GM18858 (cell line): ENCODE results near the gene SERPINE2.

Experiments used
- ATAC-seq: cut with Tn5 transposase; IDR thresholded peaks from one replicate; pipeline ENCODE4 v1.9.1; 2021; ENCODE audit not compliant: unreplicated experiment

Gene SERPINE2

DNA sequence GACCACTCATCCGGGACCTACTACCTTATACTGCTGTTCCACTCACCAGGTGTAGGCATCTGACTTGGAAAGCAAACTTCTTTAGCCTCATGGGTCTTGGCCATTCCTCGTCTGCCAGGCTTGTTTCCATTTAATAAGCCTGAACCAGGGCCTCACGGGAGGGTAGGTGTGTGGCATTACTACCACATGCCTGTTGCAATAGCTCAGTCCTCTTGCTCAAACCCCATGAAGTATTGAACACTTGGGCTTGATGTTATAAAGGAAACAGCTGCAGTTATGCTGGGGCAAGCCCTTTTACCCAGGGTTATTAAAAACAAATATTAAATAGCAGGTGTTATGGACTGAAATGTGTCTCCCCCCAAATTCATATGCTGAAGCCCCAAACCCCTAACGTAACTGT, 60.6 kb downstream of the SERPINE2 start:
- ATAC-seq = no peak

GRCh38 chr2:223976635-223977226, 62.4 kb downstream of the SERPINE2 start:
- no peak for ATAC-seq

DNA sequence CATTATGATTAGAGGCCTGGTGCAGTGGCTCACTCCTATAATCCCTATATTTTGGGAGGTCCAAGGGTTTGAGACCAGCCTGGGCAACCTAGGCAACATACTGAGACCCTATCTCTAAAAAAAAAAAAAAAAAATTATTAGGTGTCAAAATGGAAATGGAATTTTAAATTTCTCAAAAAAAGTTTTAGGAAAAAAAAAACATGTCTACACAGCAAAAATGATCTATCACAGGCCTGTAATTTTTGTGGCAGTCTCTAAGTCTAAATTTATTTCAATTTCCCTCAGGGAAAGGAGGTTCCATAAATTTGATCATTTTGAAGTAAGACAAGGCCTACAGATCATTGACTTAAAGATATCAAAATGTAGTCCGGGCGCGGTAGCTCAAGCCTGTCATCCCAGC, 65.5 kb downstream of the SERPINE2 start:
- no peak for ATAC-seq

DNA sequence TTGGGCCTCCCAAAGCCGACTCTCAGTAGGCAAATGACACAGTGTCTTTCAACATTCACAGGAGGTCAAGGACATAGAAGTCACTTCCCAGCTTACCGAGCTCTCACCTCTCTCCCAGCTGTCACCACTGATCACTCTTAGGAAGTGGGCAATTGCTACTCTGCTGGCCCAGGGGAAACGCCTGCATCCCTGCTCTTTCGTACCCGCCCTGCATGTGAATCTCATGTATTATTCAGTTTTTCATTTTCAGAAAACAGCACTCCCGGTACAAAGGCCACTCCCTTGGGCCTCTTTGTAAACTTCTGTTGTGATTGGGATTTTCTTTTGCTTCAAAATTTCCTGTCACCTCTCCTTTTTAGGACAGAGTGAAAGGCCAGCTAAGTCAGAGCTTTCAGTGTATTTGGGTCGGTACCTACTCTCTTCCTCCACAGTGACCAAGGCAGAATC, 66.4 kb downstream of the SERPINE2 start:
- ATAC-seq = no peak

- ATAC-seq = no peak
These were observed 67.4 kb downstream of the SERPINE2 start for GRCh38 chr2:223971731-223972130.

DNA sequence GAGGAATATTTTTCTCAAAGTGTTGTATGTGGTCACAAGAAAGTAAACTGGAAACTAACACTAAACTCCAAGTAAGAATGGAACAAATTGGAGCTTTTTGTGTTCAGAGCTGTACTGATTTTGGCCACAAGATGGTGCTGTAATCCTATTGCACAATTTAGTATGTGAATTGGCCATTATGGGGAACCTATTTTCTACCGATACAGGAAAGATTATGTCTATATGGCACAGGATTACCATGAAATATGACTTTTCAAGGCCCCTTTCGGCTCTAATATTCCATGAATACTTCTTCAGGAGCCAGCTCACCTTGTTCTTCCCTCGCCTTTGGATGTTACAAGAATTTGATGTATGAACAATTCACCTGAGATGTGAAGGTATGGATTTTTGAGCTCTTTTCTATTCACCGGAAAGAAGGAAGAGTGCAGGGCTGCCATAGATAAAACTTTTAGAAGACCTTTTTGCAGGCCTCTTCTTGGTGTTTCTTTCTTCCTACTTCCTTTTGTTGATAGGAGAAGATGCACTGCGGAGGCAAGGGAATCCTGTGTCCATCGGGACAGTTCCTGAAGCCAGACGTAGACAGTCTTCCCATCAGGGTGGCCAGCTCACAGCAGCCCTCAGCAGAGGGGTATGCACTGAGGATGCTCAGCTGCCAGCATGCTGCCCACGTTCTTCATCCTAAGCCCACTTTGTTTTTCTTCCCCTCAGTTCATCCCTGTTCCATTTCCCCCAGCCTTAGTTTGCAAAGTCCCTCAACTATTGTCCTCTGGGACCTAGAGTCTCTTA, 68.5 kb downstream of the SERPINE2 start:
- ATAC-seq = peak; percentile 56

GRCh38 chr2:223969856-223970255, 69.2 kb downstream of the SERPINE2 start:
- no peak for ATAC-seq

DNA sequence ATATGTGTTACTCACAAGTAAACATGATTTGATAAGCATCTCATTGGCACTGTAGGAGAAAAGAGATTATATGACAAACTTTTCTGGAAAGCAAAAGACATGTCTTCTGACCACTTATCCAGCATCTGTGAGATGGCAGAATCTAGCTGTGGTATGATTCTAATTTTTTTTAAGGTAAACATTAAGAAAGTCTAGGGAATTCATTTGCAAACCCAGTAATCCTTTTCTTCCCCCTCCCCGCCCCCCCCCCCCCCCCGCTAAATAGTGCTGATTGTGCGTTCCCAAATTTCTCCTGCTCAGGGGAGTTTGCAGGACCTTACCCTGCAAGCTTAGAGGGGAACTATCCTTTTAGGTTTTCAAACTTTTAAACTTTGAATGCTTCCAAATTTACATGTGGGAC, 69.8 kb downstream of the SERPINE2 start:
- ATAC-seq = no peak

- ATAC-seq = no peak
These were observed 71.1 kb downstream of the SERPINE2 start for GRCh38 chr2:223967981-223968380.

DNA sequence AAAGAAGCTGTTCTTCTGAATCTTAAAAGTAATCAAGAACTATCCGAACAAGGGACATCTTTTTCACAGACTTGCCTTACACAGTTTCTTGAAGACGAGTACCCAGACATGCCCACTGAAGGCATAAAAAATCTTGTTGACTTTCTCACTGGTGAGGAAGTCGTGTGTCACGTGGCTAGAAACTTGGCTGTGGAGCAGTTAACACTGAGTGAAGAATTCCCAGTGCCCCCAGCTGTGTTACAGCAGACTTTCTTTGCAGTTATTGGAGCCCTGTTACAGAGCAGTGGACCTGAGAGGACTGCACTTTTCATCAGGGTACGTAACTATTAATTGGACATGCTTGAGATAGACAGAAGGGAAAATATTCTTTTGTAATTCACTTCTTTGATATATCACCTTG, 79.4 kb downstream of the SERPINE2 start:
- ATAC-seq = no peak

DNA sequence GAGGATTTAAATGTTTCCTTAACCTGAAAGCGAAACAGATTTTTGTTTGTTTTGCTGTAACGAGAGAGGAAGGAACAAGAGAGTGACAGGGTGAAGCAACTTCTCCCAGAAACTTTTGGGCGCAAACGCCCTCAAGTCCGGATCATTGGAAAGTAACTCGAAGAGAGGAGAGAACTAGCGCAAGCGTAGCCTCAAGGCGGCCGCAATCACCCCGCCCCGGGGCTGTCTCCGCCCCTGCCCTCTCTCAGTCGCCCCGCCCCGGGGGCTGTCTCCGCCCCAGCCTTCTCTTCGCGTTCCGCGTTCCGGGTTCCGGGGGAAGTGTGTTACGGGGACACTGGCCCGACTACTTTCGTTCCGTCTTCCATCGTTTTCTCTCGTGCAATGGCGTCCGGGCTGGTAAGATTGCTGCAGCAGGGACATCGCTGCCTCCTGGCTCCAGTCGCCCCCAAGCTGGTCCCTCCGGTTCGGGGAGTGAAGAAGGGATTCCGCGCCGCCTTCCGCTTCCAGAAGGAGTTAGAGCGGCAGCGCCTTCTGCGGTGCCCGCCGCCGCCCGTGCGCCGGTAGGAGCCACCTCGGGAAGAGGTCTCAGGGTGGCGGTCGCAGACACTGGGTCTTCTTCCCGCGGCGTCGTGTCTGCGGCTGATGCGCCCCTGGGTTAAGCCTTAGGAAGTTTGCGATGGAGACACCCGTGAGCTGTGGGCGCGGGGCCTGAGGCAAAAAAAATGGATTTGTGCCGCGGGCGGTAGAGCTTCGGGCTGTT, 81.8 kb downstream of the SERPINE2 start, which contains the start of gene MRPL44:
MRPL44 (plus strand) TSS at position 372 of the 760 bp plus-strand sequence; CDS start at position 382, 10 bp downstream.
- ATAC-seq = peak; percentile 69

DNA sequence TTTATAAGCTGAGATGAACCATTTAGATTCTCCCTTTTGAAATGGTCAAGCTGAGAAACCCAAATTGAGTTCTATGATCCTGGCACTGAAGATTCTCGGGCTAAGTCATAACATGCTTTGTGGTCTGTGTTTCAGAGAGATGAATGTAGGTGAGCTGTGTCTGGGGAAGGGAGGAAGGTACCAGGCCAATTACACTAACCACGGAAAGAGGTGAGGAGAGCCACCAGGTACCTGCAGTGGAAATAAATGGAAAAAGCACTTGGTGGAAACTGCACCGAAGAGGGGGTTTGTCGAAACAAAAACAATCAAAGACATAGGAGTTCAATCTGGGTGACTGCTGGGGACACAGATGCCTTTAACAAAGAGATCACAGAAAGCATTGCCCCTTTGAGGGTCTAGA, 82.8 kb downstream of the SERPINE2 start:
- peak; percentile 29 for ATAC-seq

DNA sequence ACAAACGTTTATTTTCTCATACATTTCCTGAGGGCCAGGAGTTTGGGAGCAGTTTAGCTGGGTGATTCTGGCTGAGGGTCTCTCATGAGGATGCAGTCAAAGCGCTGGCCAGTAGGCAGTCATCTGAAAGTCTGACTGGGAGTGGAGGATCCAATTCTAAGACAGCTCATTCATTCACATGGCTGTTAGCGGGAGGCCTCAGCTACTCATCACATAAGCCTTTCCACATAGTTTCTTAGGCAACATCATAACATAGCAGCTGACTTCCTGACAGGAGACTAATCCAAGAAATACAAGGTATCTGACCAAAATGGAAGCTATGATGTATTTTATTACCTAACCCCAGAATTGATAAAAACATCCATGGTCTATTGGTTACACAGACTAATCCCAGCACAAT, 84.7 kb downstream of the SERPINE2 start:
- no peak for ATAC-seq

DNA sequence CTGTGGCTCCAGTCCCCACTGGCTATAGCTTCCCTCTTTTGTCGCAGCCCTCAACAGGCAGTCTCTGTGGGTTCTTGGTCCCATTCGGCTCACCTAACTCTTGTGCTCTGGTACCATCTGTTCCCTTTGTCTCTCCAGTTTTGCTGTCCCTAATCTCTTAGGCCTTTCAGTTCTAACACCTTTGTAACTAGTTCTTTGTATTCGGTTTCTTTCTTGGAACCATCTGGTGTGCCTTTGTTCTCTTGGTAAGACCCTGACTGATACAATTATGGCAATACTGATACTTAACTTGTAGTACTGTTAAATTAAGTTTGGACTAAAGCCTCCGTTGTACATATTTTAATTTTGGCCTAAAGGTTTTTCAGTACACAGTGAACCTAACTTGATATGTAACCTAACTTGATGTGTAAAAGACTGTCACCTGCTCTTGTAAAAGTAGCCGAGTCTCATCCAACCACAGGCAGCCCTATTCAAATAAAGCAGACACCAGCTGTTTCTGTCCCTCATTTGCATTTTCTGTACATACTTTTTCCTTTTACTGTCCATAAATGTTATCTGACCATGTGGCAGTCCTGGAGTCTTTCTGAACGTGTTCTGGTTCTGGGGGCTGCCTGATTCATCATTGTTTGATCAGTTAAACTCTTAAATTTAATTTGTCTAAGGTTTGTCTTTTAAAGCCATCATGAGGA, 86.7 kb downstream of the SERPINE2 start:
- ATAC-seq = peak; percentile 42

- ATAC-seq = no peak
These were observed 88.4 kb downstream of the SERPINE2 start for GRCh38 chr2:223950448-223951347.

DNA sequence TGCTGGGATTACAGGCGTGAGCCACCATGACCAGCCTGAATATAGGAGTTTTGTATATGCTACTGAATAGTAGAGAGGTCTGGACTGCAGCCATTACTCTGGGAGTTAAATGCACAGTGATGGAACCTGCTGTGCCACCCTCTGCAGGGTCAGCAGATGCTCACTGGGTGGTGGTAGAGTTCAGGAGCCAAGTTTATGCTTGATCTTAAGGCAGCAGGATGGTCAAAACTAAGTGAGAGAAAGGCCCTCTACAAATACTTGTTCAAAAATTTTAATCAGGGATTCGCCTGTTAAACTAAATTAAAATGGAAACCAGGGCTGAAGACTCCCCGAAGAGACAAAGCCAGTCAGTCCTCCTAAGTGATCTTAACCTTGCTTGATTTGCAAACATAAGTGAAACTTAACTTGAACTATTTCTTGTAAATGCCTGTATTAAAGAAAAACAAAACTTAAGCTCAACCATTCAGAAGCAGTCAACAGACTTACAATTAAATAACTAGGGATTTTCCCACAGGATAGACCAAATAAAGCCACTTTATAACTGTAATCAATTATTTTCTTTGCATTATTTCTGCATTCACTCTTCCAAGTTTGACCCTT, 89.7 kb downstream of the SERPINE2 start:
- no peak for ATAC-seq

DNA sequence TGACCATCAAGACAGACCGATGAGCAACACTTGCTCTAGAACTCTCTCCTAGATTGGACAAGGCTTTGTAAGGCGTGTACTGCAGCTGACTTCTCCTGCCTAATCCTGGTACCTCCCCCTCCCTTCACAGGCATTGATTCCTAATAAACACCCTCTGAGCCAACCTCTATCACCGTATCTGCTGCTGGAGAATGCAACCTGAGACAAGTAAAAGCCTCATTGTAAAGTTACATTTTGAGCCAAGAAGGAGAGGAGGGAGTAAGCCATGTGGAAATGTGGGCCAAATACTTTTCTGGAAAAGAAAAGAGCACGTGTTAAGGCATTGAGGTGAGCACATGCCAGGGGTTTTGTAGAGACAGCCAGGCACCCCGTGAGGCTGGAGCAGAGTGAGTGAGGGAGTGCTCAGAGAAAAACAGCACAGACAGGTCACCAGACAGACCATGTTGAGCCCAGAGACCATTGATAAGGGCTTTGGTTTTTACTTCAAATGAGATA, 91.3 kb downstream of the SERPINE2 start:
- no peak for ATAC-seq

GRCh38 chr2:223945755-223946154, 93.3 kb downstream of the SERPINE2 start:
- ATAC-seq = no peak

- peak; percentile 63 for ATAC-seq
These were observed 94.2 kb downstream of the SERPINE2 start, which contains the start of gene WDFY1 for GRCh38 chr2:223944703-223945531. TSS of gene WDFY1 (minus strand) at chr2:223945335. CDS start at chr2:223945284, 51 bp downstream.
